Panc1 (cell line): Measurements from ENCODE around the gene ADAMTS14.

ENCODE experiments used
- POLR2AphosphoS5 ChIP-seq: IDR thresholded peaks from 2 replicates; pipeline ENCODE4 v1.6.1; 2012; ENCODE audit warnings: mild to moderate bottlenecking, low read depth, low read length, moderate library complexity
- SIN3A ChIP-seq: IDR thresholded peaks from 2 replicates; pipeline ENCODE4 v1.6.1; 2012; ENCODE audit warnings: low read depth, mild to moderate bottlenecking, low read length, moderate library complexity, borderline replicate concordance; ENCODE audit not compliant: insufficient read depth
- TCF7L2 ChIP-seq: IDR thresholded peaks from 2 replicates; pipeline ENCODE4 v1.6.1; 2011; ENCODE audit warnings: mild to moderate bottlenecking, low read depth, low read length, inconsistent platforms
- TF ChIP-seq, protein P1 (sequence below): fragments of 450-650 bp; IDR thresholded peaks from 2 replicates; pipeline ENCODE4 v1.5.1; 2017; ENCODE audit warnings: mild to moderate bottlenecking
- TF ChIP-seq, protein P2 (sequence below), 2 experiments: IDR thresholded peaks; 2 replicates each; pipeline ENCODE4 v1.6.1; 2011 to 2012; ENCODE audit warnings: low read depth in 2 of 2, control low read depth in 1 of 2, low read length in 1 of 2, mild to moderate bottlenecking in 1 of 2, moderate library complexity in 1 of 2; ENCODE audit not compliant: insufficient read depth in 1 of 2

DNA sequence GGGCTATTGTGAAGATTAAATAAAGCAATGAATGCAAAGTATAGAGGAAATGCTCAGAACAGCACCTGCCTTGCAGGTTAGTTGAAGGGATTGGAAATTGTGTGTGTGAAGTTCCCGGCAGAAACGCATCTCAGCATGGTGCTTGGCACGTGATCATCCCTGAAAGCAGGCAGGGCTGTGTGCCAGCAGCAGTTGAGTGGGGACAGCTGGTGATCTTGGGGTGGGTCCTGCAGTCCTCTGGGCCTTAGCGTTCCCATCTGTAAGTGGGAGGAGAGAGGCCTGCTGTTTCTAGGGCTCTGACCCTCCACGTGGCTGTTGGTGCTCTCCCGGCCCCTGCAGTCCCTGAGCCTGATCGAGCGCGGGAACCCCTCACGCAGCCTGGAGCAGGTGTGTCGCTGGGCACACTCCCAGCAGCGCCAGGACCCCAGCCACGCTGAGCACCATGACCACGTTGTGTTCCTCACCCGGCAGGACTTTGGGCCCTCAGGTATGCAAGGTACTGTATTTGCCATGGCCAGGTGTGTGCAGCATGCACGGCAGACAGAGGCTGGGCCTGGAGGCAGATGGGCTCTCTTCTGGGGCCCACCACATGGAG is 57.6 kb downstream of the ADAMTS14 start:
- TF ChIP-seq, protein P1, sequence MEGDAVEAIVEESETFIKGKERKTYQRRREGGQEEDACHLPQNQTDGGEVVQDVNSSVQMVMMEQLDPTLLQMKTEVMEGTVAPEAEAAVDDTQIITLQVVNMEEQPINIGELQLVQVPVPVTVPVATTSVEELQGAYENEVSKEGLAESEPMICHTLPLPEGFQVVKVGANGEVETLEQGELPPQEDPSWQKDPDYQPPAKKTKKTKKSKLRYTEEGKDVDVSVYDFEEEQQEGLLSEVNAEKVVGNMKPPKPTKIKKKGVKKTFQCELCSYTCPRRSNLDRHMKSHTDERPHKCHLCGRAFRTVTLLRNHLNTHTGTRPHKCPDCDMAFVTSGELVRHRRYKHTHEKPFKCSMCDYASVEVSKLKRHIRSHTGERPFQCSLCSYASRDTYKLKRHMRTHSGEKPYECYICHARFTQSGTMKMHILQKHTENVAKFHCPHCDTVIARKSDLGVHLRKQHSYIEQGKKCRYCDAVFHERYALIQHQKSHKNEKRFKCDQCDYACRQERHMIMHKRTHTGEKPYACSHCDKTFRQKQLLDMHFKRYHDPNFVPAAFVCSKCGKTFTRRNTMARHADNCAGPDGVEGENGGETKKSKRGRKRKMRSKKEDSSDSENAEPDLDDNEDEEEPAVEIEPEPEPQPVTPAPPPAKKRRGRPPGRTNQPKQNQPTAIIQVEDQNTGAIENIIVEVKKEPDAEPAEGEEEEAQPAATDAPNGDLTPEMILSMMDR: no peak
- TF ChIP-seq SIN3A (no peak), POLR2AphosphoS5 (no peak), TCF7L2 (no peak)
- TF ChIP-seq, protein P2, sequence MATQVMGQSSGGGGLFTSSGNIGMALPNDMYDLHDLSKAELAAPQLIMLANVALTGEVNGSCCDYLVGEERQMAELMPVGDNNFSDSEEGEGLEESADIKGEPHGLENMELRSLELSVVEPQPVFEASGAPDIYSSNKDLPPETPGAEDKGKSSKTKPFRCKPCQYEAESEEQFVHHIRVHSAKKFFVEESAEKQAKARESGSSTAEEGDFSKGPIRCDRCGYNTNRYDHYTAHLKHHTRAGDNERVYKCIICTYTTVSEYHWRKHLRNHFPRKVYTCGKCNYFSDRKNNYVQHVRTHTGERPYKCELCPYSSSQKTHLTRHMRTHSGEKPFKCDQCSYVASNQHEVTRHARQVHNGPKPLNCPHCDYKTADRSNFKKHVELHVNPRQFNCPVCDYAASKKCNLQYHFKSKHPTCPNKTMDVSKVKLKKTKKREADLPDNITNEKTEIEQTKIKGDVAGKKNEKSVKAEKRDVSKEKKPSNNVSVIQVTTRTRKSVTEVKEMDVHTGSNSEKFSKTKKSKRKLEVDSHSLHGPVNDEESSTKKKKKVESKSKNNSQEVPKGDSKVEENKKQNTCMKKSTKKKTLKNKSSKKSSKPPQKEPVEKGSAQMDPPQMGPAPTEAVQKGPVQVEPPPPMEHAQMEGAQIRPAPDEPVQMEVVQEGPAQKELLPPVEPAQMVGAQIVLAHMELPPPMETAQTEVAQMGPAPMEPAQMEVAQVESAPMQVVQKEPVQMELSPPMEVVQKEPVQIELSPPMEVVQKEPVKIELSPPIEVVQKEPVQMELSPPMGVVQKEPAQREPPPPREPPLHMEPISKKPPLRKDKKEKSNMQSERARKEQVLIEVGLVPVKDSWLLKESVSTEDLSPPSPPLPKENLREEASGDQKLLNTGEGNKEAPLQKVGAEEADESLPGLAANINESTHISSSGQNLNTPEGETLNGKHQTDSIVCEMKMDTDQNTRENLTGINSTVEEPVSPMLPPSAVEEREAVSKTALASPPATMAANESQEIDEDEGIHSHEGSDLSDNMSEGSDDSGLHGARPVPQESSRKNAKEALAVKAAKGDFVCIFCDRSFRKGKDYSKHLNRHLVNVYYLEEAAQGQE (IDR thresholded peaks at IDR 0.05; ENCODE audit: insufficient read depth in 1 of 2, low read depth in 2 of 2, low read length in 1 of 2): no peak
